BJ (cell line): ENCODE measurements around the gene TNNI2. TPM values are rescaled to one million over a fixed set of nuclear protein-coding genes. Genes with fewer than 3 reads are reported as not detected.
"Not testable (repeated sequence)": the region's sequence is repeated elsewhere in the genome, so short reads cannot be mapped to it uniquely, and the experiment has no call there.

Experiments used
- CTCF ChIA-PET: fragments of 350-600 bp; formaldehyde crosslinking; extraction: SDS; loops from one replicate; lab custom pipeline; 2021; ENCODE audit warnings: antibody characterized with exemption, inconsistent platforms; lab: Yijun Ruan, JAX
- POLR2A ChIA-PET: fragments of 300-600 bp; sonication (Branson Sonifier 250); formaldehyde crosslinking; extraction: SDS; loops from one replicate; lab custom pipeline; 2021; ENCODE audit warnings: antibody characterized with exemption; lab: Charles Lee
- DNase-seq: peaks from one replicate; pipeline ENCODE4 v3.0.0-alpha.2; 2011; ENCODE audit warnings: low read depth
- H3K27me3 ChIP-seq: 2 replicates; pipeline ENCODE4 v1.6.0; 2011; ENCODE audit warnings: low read length; ENCODE audit not compliant: control insufficient read depth, insufficient read depth
- H3K36me3 ChIP-seq: 2 replicates; pipeline ENCODE4 v1.5.1; 2011; ENCODE audit warnings: low read length; ENCODE audit not compliant: control insufficient read depth, insufficient read depth
- H3K4me3 ChIP-seq: 2 replicates; pipeline ENCODE4 v1.5.1; 2011; ENCODE audit warnings: low read depth, mild to moderate bottlenecking, control low read depth, low read length
- CTCF ChIP-seq: IDR thresholded peaks from 2 replicates; pipeline ENCODE4 v1.5.1; 2011; ENCODE audit warnings: low read depth, mild to moderate bottlenecking, control low read depth, inconsistent platforms, low read length, moderate library complexity; ENCODE audit not compliant: insufficient read depth
- polyA plus RNA-seq: library from polyadenylated mRNA; depleted of rRNA; stranded (reverse); fragments of >200 nt; gene quantifications from 2 replicates; pipeline ENCODE4 v1.2.3, GENCODE V29; 2011

TNNI2 gene
- polyA plus RNA-seq, 1 experiment = not detected

- CTCF ChIA-PET = interaction anchor here (0.6 to 1.1 kb wide), 2 partner anchors 279 to 563 kb away, joined by 3 read pairs; no protein-coding TSS in a partner anchor
- H3K27me3 ChIP-seq = peaks cover 2% of the 10 kb centered on the region; the same call in 1 of the 2 replicates
- H3K36me3 ChIP-seq = no peaks in the 10 kb centered on the region
- H3K4me3 ChIP-seq = no peak overlapping the region
- no peak for TF ChIP-seq CTCF
- POLR2A ChIA-PET = no interaction called here
- no peak for DNase-seq
Observed at GRCh38 chr11:1872267-1872985, 33.6 kb downstream of the TNNI2 start.

GRCh38 chr11:1873048-1873812 is 34.4 kb downstream of the TNNI2 start:
- peaks cover 2% of the 10 kb centered on the region; the same call in 1 of the 2 replicates for H3K27me3 ChIP-seq
- no peak for TF ChIP-seq CTCF
- H3K36me3 ChIP-seq = no peaks in the 10 kb centered on the region
- DNase-seq = no peak
- CTCF ChIA-PET = interaction anchor here (0.6 to 1.1 kb wide), 2 partner anchors 278 to 564 kb away, joined by 3 read pairs; no protein-coding TSS in a partner anchor
- H3K4me3 ChIP-seq = no peak overlapping the region
- POLR2A ChIA-PET = no interaction called here

- POLR2A ChIA-PET, DNase-seq, H3K36me3 ChIP-seq, H3K4me3 ChIP-seq, H3K27me3 ChIP-seq, CTCF ChIA-PET: not testable (repeated sequence)
Observed at GRCh38 chr11:1873813-1874150, 35.0 kb downstream of the TNNI2 start.

GRCh38 chr11:1874441-1875092 is 35.8 kb downstream of the TNNI2 start:
- H3K27me3 ChIP-seq, DNase-seq: not testable (repeated sequence)
- CTCF ChIA-PET = interaction anchor here (1.1 to 5.4 kb wide), 2 partner anchors 126 to 276 kb away, joined by 3 to 45 read pairs; no protein-coding TSS in a partner anchor

GRCh38 chr11:1875093-1875850 is 36.5 kb downstream of the TNNI2 start:
- H3K4me3 ChIP-seq = no peak overlapping the region
- ChIA-PET CTCF (interaction anchor here (1.1 to 5.4 kb wide), 7 partner anchors 27 to 276 kb away, joined by 3 to 45 read pairs (median 10); no protein-coding TSS in a partner anchor), POLR2A (no interaction called here)
- no peak for TF ChIP-seq CTCF
- DNase-seq = no peak
- H3K36me3 ChIP-seq = no peaks in the 10 kb centered on the region
- H3K27me3 ChIP-seq = no peaks in the 10 kb centered on the region; the same call in 1 of the 2 replicates

More at GRCh38 chr11:1874441-1875092, 35.8 kb downstream of the TNNI2 start:
- H3K36me3 ChIP-seq, H3K4me3 ChIP-seq, POLR2A ChIA-PET: not testable (repeated sequence)

GRCh38 chr11:1875851-1876301 is 37.1 kb downstream of the TNNI2 start:
- H3K27me3 ChIP-seq, H3K36me3 ChIP-seq, POLR2A ChIA-PET, DNase-seq, H3K4me3 ChIP-seq: not testable (repeated sequence)
- CTCF ChIA-PET = interaction anchor here (1.0 to 5.4 kb wide), 19 partner anchors 9 to 280 kb away, joined by 3 to 45 read pairs (median 5); partner anchors contain the start of gene TNNI2
